ENCODE results near the gene KLF16. TPM values are rescaled to one million over a fixed set of nuclear protein-coding genes. Genes with fewer than 3 reads are reported as not detected.

KLF16 gene
- total RNA-seq, 1 donor from 2014 or later = 15.2 TPM

- Histone ChIP-seq H3K36me3 (no peaks in the 10 kb centered on the region), H3K9me3 (no peaks in the 10 kb centered on the region), H3K4me1 (no peaks in the 10 kb centered on the region), H3K4me3 (no peak overlapping the region), H3K27me3 (no peaks in the 10 kb centered on the region), H3K27ac (no peak overlapping the region)
- TF ChIP-seq CTCF (IDR thresholded peaks at IDR 0.05) = no peak
- intact Hi-C loops (cut with DNase I) = no loop called here
- no peak for DNase-seq (ENCODE audit: low spot score in 2 of 2)
Measured at GRCh38 chr19:1837222-1837565, 26.2 kb downstream of the KLF16 start.

DNA sequence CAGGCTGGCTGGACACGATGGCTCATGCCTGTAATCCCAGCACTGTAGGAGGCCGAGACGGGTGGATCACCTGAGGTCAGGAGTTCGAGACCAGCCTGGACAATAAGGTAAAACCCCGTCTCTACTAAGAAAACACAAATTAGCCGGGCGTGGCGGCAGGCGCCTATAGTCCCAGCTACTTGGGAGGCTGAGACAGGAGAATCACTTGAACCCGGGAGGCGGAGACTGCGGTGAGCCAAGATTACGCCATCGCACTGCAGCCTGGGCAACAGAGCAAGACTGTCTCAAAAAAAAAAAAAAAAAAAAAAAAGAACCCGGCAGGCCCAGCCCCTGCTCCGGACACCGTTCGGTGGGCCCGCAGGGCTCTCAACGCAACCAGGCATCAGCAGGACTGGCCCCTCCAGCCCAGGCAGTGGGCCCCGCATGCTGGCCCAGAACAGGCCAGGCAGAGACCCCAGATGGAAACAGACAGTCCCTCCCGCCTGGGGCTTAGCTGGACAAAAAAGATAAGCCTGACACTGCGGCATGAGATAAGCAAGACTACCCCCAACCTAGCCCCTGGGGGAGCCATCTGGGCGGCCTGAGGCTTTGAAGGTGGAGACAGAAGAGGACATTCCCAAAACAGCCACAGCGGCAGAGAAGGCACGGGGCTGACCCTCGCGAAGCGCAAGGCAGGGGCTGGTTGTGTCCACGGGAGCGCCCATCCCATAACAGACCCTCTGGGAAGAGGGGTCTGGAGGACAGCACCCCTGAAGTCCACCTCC is 26.7 kb downstream of the KLF16 start:
- TF ChIP-seq CTCF (IDR thresholded peaks at IDR 0.05) = no peak
- Histone ChIP-seq H3K4me1 (no peaks in the 10 kb centered on the region), H3K9me3 (no peaks in the 10 kb centered on the region), H3K27me3 (no peaks in the 10 kb centered on the region), H3K4me3 (no peak overlapping the region), H3K27ac (no peak overlapping the region), H3K36me3 (peaks cover 0 to 3% of the 10 kb centered on the region in 2 donors)
- no peak for DNase-seq (ENCODE audit: low spot score in 2 of 2)
- intact Hi-C loops (cut with DNase I) = no loop called here

- Histone ChIP-seq H3K27me3 (no peaks in the 10 kb centered on the region), H3K9me3 (no peaks in the 10 kb centered on the region), H3K36me3 (peaks cover 2 to 15% of the 10 kb centered on the region in 2 donors), H3K4me1 (no peaks in the 10 kb centered on the region), H3K4me3 (no peak overlapping the region), H3K27ac (no peak overlapping the region)
- intact Hi-C loops (cut with DNase I) = no loop called here
- no peak for TF ChIP-seq CTCF (IDR thresholded peaks at IDR 0.05)
- DNase-seq (ENCODE audit: low spot score in 2 of 2) = no peak
Measured at GRCh38 chr19:1833540-1833939, 29.8 kb downstream of the KLF16 start.

GRCh38 chr19:1832046-1832663 is 31.2 kb downstream of the KLF16 start:
- no peak for TF ChIP-seq CTCF (IDR thresholded peaks at IDR 0.05)
- Histone ChIP-seq H3K36me3 (peaks cover 15 to 29% of the 10 kb centered on the region in 2 donors), H3K27ac (no peak overlapping the region), H3K4me1 (no peaks in the 10 kb centered on the region), H3K4me3 (no peak overlapping the region), H3K27me3 (no peaks in the 10 kb centered on the region), H3K9me3 (no peaks in the 10 kb centered on the region)
- no peak for DNase-seq (ENCODE audit: low spot score in 2 of 2)
- intact Hi-C loops (cut with DNase I) = no loop called here

- intact Hi-C loops (cut with DNase I) = no loop called here
- no peaks in the 10 kb centered on the region for H3K9me3 ChIP-seq
- H3K36me3 ChIP-seq = peaks cover 22 to 35% of the 10 kb centered on the region in 2 donors
- H3K4me3 ChIP-seq = no peak overlapping the region
- no peaks in the 10 kb centered on the region for H3K27me3 ChIP-seq
- H3K4me1 ChIP-seq = no peaks in the 10 kb centered on the region
- no peak overlapping the region for H3K27ac ChIP-seq
- no peak for DNase-seq (ENCODE audit: low spot score in 2 of 2)
- TF ChIP-seq CTCF (IDR thresholded peaks at IDR 0.05) = no peak
Measured at GRCh38 chr19:1830978-1831377, 32.4 kb downstream of the KLF16 start.
